Mucosa of descending colon (tissue), 3 donors: Measurements from ENCODE around the gene PAPOLB. TPM values are rescaled to one million over a fixed set of nuclear protein-coding genes. Genes with fewer than 3 reads are reported as not detected.

ENCODE experiments used
- ATAC-seq: fragments of 200-7000 bp; cut with Tn5 transposase; one replicate; pipeline ENCODE4 v1.9.1; 2020; ENCODE audit warnings: mild to moderate bottlenecking, moderate library complexity
- DNase-seq, 3 donors: peaks; one replicate each; pipeline ENCODE4 v3.0.0-alpha.2; 2020
- H3K36me3 ChIP-seq: fragments of 200-600 bp; one replicate; pipeline ENCODE4 v1.8.0; 2021; ENCODE audit warnings: low read depth, mild to moderate bottlenecking
- H3K4me1 ChIP-seq: fragments of 200-600 bp; one replicate; pipeline ENCODE4 v1.8.0; 2021; ENCODE audit warnings: low read depth, mild to moderate bottlenecking
- H3K4me3 ChIP-seq: fragments of 200-600 bp; one replicate; pipeline ENCODE4 v1.8.0; 2021; ENCODE audit warnings: mild to moderate bottlenecking
- H3K9me3 ChIP-seq: fragments of 200-600 bp; one replicate; pipeline ENCODE4 v1.8.0; 2021; ENCODE audit warnings: mild to moderate bottlenecking
- CTCF ChIP-seq: fragments of 200-600 bp; IDR thresholded peaks from one replicate; pipeline ENCODE4 v1.8.0; 2022; ENCODE audit warnings: antibody characterized with exemption, mild to moderate bottlenecking
- intact Hi-C, 2 donors: fragments of 100-400 bp; cut with DNase I in 1 of 2; cut with micrococcal nuclease in 1 of 2; formaldehyde crosslinking; loops; one replicate each; pipeline versions ENCODE4 v1.11.0 to v1.11.1; 2022; cut with DNase I, micrococcal nuclease
- long read RNA-seq, 2 donors: library from polyadenylated mRNA; unstranded; transcript quantifications; one replicate each; pipeline ENCODE4 v2.0.0, GENCODE V29; 2019 to 2021
- total RNA-seq, 3 donors: library from RNA; stranded (reverse); fragmentation: NEBNext Ultra II Directional in 2 of 3; extraction: Animal tissue kit (Norgen Biotek cat#: 25700) in 2 of 3; gene quantifications; one replicate each; pipeline versions ENCODE4 v1.2.1 to v1.2.4, GENCODE V29; 2021 to 2023
- donor health status: DM: no; HTN: no; CAD: no; lungs with moderate emphysema.
- donor health status: DM: no; HTN: no; CAD: no.
- donor health status: DM: no; HTN: yes; CAD: no.

Gene PAPOLB
- under 1 TPM in 2 of 3 donors, not detected in 1; 0.06 to 0.09 TPM for total RNA-seq
- long read RNA-seq, donor 1 = 0 reads
- long read RNA-seq, donor 2 = 0 reads

GRCh38 chr7:4861673-4862072 lies at the start of gene PAPOLB:
TSS of gene PAPOLB (minus strand) at chr7:4862030. CDS start at chr7:4861810, 220 bp downstream.
- H3K4me3 ChIP-seq = no peak within 1 kb of the TSS
- no peaks in the 10 kb centered on the region for H3K36me3 ChIP-seq
- DNase-seq = no peak
- no peak for ATAC-seq
- no peak for TF ChIP-seq CTCF
- no peaks in the 10 kb centered on the region for H3K4me1 ChIP-seq
- no peaks in the 10 kb centered on the region for H3K9me3 ChIP-seq
- intact Hi-C loops = no loop called here

DNA sequence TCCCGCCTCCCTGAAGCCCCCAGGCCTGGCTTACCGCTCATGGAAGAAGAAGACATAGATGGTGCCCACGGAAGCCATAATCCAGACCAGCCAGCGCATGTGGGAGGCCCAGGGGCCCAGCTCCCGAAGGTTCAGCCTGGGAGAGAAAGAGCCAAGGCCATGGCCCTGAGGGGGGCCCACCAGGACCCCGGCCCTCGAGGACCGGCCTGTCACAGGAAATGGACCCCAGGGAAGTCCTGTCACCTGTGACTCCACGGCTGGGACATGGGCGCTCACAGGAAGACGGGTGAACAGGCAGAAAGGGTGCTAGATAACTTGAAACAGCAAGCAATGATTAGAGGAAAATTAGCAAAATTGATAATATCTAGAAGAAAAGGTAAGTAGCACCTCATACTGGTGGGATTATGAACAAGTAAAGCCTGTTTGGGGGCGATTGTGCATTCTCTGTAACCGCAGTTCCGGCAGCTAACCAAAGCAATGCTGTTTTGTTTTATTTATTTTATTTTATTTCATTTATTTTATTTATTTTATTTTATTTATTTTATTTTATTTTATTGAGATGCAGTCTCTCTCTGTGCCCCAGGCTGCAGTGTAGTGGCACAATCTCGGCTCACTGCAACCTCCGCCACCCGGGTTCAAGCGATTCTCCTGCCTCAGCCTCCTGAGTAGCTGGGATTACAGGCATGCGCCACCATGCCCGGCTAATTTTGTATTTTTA lies 49.4 kb upstream of the PAPOLB start:
- no peaks in the 10 kb centered on the region for H3K36me3 ChIP-seq
- no peak overlapping the region for H3K4me3 ChIP-seq
- ATAC-seq = no peak
- TF ChIP-seq CTCF = no peak
- DNase-seq = no peak
- no peaks in the 10 kb centered on the region for H3K4me1 ChIP-seq
- intact Hi-C loops = no loop called here
- H3K9me3 ChIP-seq = no peaks in the 10 kb centered on the region

GRCh38 chr7:4906682-4907081 lies 44.9 kb upstream of the PAPOLB start:
- no peak for ATAC-seq
- intact Hi-C loops = no loop called here
- TF ChIP-seq CTCF = no peak

GRCh38 chr7:4905171-4905570 lies 43.3 kb upstream of the PAPOLB start:
- intact Hi-C loops = no loop called here
- H3K4me1 ChIP-seq = no peaks in the 10 kb centered on the region
- ATAC-seq (no peak), DNase-seq (no peak)
- no peak overlapping the region for H3K4me3 ChIP-seq
- H3K9me3 ChIP-seq = no peaks in the 10 kb centered on the region
- no peaks in the 10 kb centered on the region for H3K36me3 ChIP-seq
- no peak for TF ChIP-seq CTCF

More at GRCh38 chr7:4906682-4907081, 44.9 kb upstream of the PAPOLB start:
- no peaks in the 10 kb centered on the region for H3K36me3 ChIP-seq
- H3K9me3 ChIP-seq = no peaks in the 10 kb centered on the region
- H3K4me1 ChIP-seq = no peaks in the 10 kb centered on the region
- H3K4me3 ChIP-seq = no peak overlapping the region
- no peak for DNase-seq

DNA sequence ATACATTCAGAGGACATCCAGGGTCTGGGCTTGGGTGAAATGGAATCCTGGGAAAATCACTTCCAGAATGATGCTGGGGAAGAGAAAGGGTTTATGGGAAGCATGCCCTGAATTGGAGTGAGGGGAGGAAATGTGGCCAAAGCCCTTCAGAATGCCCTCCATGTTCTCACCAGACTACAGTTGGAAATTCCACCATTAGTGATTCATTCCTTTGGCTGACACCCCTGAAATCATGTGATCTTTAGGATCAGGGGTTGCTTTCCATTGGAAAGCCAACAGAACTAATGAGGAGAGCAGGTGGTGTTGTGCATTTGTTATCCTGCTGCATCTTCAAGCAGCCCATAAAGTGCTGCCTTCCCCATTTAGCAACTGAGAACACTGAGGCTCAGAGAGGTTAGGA lies 42.5 kb upstream of the PAPOLB start:
- intact Hi-C loops = no loop called here

More for the DNA sequence above, 42.5 kb upstream of the PAPOLB start:
- ATAC-seq (no peak), DNase-seq (no peak)
- H3K4me1 ChIP-seq = no peaks in the 10 kb centered on the region
- no peaks in the 10 kb centered on the region for H3K9me3 ChIP-seq
- no peak overlapping the region for H3K4me3 ChIP-seq
- H3K36me3 ChIP-seq = no peaks in the 10 kb centered on the region
- no peak for TF ChIP-seq CTCF
